WTC11 (cell line): ENCODE data around the gene TMEM80.

ENCODE experiments used
- CBFB ChIP-seq: sonication (generic); formaldehyde crosslinking; IDR thresholded peaks from 2 replicates; pipeline ENCODE4 v1.8.1; 2022; ENCODE audit warnings: mild to moderate bottlenecking, low read depth, missing genetic modification reagents
- CREB1 ChIP-seq: sonication (generic); formaldehyde crosslinking; IDR thresholded peaks from 2 replicates; pipeline ENCODE4 v1.8.0; 2023; ENCODE audit warnings: mild to moderate bottlenecking, missing genetic modification reagents
- CTCF ChIP-seq: fragments of 200-600 bp; IDR thresholded peaks from 2 replicates; pipeline ENCODE4 v1.8.0; 2022; ENCODE audit warnings: antibody characterized with exemption
- MAX ChIP-seq: sonication (generic); formaldehyde crosslinking; IDR thresholded peaks from 2 replicates; pipeline ENCODE4 v1.8.0; 2022; ENCODE audit warnings: mild to moderate bottlenecking, missing genetic modification reagents
- MXD4 ChIP-seq: fragments of 250-450 bp; sonication (Bioruptor Pico); IDR thresholded peaks from 2 replicates; pipeline ENCODE4 v1.8.0; 2021; ENCODE audit warnings: mild to moderate bottlenecking, moderate library complexity, borderline replicate concordance
- PREB ChIP-seq: sonication (generic); formaldehyde crosslinking; IDR thresholded peaks from 2 replicates; pipeline ENCODE4 v1.8.1; 2022; ENCODE audit warnings: mild to moderate bottlenecking, missing genetic modification reagents, moderate library complexity, borderline replicate concordance
- STAT6 ChIP-seq: sonication (generic); formaldehyde crosslinking; conservative IDR thresholded peaks from 2 replicates; pipeline ENCODE4 v1.8.1; 2023; ENCODE audit warnings: mild to moderate bottlenecking, low read depth, missing genetic modification reagents, moderate library complexity
- TEAD4 ChIP-seq: sonication (generic); formaldehyde crosslinking; IDR thresholded peaks from 2 replicates; pipeline ENCODE4 v1.8.0; 2022; ENCODE audit warnings: mild to moderate bottlenecking, missing genetic modification reagents
- USF1 ChIP-seq: sonication (generic); formaldehyde crosslinking; IDR thresholded peaks from 2 replicates; pipeline ENCODE4 v1.8.0; 2022; ENCODE audit warnings: mild to moderate bottlenecking, missing genetic modification reagents
- USF2 ChIP-seq: sonication (generic); formaldehyde crosslinking; IDR thresholded peaks from 2 replicates; pipeline ENCODE4 v1.8.1; 2023; ENCODE audit warnings: mild to moderate bottlenecking, missing genetic modification reagents, moderate library complexity
- ZNF138 ChIP-seq: sonication (generic); formaldehyde crosslinking; conservative IDR thresholded peaks from 2 replicates; pipeline ENCODE4 v1.8.1; 2022; ENCODE audit warnings: mild to moderate bottlenecking, moderate library complexity, missing genetic modification reagents

- TF ChIP-seq MAX = no peak
- no peak for TF ChIP-seq TEAD4 (CRISPR knock-in tag)
- TF ChIP-seq CBFB (CRISPR knock-in tag) = no peak
- no peak for TF ChIP-seq ZNF138
- no peak for TF ChIP-seq USF2 (CRISPR knock-in tag)
- TF ChIP-seq CTCF = no peak
- TF ChIP-seq MXD4 (CRISPR knock-in tag) = no peak
- TF ChIP-seq STAT6 (CRISPR knock-in tag) = no peak
- no peak for TF ChIP-seq USF1 (CRISPR knock-in tag)
- no peak for TF ChIP-seq CREB1 (CRISPR knock-in tag)
- TF ChIP-seq PREB (CRISPR knock-in tag) = no peak
Measured at GRCh38 chr11:722346-722811, 26.8 kb downstream of the TMEM80 start.
